ENCODE results near the gene CD80. TPM values are rescaled to one million over a fixed set of nuclear protein-coding genes. Genes with fewer than 3 reads are reported as not detected.

CD80 gene
- total RNA-seq, 1 donor from 2014 or later = not detected

DNA sequence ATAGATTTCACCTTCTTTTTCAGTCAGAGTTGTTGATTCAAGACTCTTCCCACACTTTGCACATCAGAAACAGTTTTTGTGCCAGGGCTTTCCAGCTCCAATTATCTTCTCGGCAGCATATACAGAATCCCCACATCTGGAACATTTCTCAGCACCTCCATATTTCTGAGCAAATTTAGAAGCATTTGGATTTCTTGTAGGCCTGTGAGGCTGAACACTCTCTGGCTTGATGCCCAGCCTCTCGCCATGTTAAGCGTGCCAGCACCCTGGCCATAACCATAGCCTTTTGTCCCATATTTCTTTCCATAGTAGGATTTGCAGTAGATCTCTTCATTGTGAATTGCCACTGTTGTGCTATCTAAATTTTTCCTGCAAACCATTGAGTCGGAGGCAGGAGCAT is 28.3 kb downstream of the CD80 start:
- H3K27ac ChIP-seq (replicated peaks) = no peak overlapping the region
- no peak for TF ChIP-seq CTCF (IDR thresholded peaks at IDR 0.05; ENCODE audit: borderline replicate concordance)
- intact Hi-C loops (cut with micrococcal nuclease) = no loop called here
- no peaks in the 10 kb centered on the region for H3K9me3 ChIP-seq (replicated peaks)
- H3K36me3 ChIP-seq = peaks cover 5% of the 10 kb centered on the region
- no peaks in the 10 kb centered on the region for H3K4me1 ChIP-seq
- H3K27me3 ChIP-seq (ENCODE audit: low read depth) = no peaks in the 10 kb centered on the region
- no peak for DNase-seq
- no peak overlapping the region for H3K4me3 ChIP-seq

GRCh38 chr3:119530456-119530855 is 29.0 kb downstream of the CD80 start:
- Histone ChIP-seq H3K9me3 (replicated peaks) (no peaks in the 10 kb centered on the region), H3K27ac (replicated peaks) (no peak overlapping the region), H3K27me3 (ENCODE audit: low read depth) (no peaks in the 10 kb centered on the region), H3K4me1 (no peaks in the 10 kb centered on the region), H3K4me3 (no peak overlapping the region), H3K36me3 (peaks cover 9% of the 10 kb centered on the region)
- intact Hi-C loops (cut with micrococcal nuclease) = no loop called here
- no peak for DNase-seq
- TF ChIP-seq CTCF (IDR thresholded peaks at IDR 0.05; ENCODE audit: borderline replicate concordance) = no peak

GRCh38 chr3:119529883-119530282 is 29.5 kb downstream of the CD80 start:
- Histone ChIP-seq H3K4me3 (no peak overlapping the region), H3K27ac (replicated peaks) (no peak overlapping the region), H3K4me1 (peaks cover 4% of the 10 kb centered on the region), H3K27me3 (ENCODE audit: low read depth) (no peaks in the 10 kb centered on the region), H3K9me3 (replicated peaks) (no peaks in the 10 kb centered on the region), H3K36me3 (peaks cover 12% of the 10 kb centered on the region)
- no peak for DNase-seq
- no peak for TF ChIP-seq CTCF (IDR thresholded peaks at IDR 0.05; ENCODE audit: borderline replicate concordance)
- intact Hi-C loops (cut with micrococcal nuclease) = loop anchor here (10.0 kb wide), 1 partner anchor 155 kb away; no protein-coding TSS in a partner anchor

DNA sequence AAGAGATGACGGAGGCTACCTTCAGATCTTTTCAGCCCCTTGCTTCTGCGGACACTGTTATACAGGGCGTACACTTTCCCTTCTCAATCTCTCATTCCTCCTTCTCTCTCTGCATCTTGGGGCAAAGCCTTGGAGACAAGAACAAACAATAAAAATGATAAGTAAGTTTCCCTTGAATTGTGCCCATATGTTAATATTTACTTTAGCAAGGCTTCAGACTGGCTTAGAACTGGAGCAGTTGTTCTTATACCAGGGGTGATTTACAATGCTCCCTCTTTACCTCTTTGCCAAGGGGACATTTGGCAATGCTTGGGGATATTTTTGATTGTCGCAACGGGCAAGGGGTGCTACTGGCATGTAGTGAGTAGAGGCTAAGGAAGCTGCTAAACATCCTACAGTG is 31.7 kb downstream of the CD80 start:
- Histone ChIP-seq H3K27me3 (ENCODE audit: low read depth) (no peaks in the 10 kb centered on the region), H3K9me3 (replicated peaks) (no peaks in the 10 kb centered on the region), H3K4me3 (no peak overlapping the region), H3K36me3 (peaks cover 34% of the 10 kb centered on the region), H3K4me1 (peaks cover 6% of the 10 kb centered on the region), H3K27ac (replicated peaks) (no peak overlapping the region)
- no peak for DNase-seq
- intact Hi-C loops (cut with micrococcal nuclease) = loop anchor here (10.0 kb wide), 1 partner anchor 157 kb away; no protein-coding TSS in a partner anchor
- TF ChIP-seq CTCF (IDR thresholded peaks at IDR 0.05; ENCODE audit: borderline replicate concordance) = no peak

GRCh38 chr3:119524931-119525662 is 34.3 kb downstream of the CD80 start:
- no peak overlapping the region for H3K4me3 ChIP-seq
- H3K4me1 ChIP-seq = peaks cover 6% of the 10 kb centered on the region
- intact Hi-C loops (cut with micrococcal nuclease) = loop anchor here (10.0 kb wide), 1 partner anchor 160 kb away; no protein-coding TSS in a partner anchor
- peaks cover 55% of the 10 kb centered on the region for H3K36me3 ChIP-seq
- H3K27me3 ChIP-seq (ENCODE audit: low read depth) = no peaks in the 10 kb centered on the region
- H3K9me3 ChIP-seq (replicated peaks) = no peaks in the 10 kb centered on the region
- DNase-seq = no peak
- H3K27ac ChIP-seq (replicated peaks) = peak overlapping the region; percentile 34
- peak; percentile 59 for TF ChIP-seq CTCF (IDR thresholded peaks at IDR 0.05; ENCODE audit: borderline replicate concordance)

Measured in left ventricle myocardium inferior (tissue), 1 donor.